HuH-7.5 (cell line): Measurements from ENCODE around the gene TOP2A.
"Not testable (repeated sequence)": the region's sequence is repeated elsewhere in the genome, so short reads cannot be mapped to it uniquely, and the experiment has no call there.

Experiments
- DNase-seq: peaks from one replicate; pipeline ENCODE4 v3.0.0; 2011; ENCODE audit warnings: low spot score

TOP2A gene

DNA sequence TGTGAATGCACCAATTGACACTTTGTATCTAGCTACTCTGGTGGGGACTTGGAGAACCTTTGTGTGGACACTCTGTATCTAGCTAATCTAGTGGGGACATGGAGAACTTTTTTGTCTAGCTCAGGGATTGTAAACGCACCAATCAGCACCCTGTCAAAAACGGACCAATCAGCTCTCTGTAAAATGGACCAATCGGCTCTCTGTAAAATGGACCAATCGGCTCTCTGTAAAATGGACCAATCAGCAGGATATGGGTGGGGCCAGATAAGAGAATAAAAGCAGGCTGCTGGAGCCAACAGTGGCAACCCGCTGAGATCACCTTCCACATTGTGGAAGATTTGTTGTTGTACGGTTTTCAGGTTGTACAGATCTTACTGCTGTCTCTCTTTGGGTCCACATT lies 41.2 kb downstream of the TOP2A start:
- not testable (repeated sequence) for DNase-seq

- DNase-seq = not testable (repeated sequence)
Observed at GRCh38 chr17:40375786-40376185, 41.9 kb downstream of the TOP2A start.

DNA sequence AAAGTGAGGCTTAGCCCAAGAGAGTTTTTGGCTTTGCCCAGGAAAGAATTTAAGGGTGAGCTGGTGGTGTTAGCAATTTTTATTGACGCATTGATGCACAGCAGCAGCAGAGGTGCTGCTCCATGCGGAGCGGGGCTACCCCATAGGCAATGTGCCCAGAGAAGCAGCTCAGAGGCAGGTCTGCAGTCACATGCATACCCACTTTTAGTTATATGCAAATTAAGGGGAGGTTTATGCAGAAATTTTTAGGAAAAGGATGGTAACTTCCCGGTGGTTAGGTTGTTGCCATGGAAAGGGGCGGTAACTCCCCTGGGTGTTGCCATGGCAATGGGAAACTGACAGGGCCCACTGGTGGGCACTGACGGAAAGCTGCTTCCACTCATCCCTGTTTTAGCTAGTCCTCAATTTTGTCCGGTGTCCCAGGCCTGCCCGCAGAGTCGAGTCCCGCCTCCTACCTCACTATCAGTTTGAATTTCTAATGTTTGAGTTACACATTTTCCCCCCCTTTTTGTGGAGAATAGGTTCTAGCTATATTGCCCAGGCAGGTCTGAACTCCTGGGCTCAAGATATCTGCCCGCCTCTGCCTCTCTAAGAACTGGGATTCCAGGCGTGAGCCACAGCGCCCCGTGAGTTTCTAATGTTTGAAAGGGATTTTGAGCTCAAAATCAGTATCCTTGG lies 42.7 kb downstream of the TOP2A start:
- DNase-seq = no peak

DNA sequence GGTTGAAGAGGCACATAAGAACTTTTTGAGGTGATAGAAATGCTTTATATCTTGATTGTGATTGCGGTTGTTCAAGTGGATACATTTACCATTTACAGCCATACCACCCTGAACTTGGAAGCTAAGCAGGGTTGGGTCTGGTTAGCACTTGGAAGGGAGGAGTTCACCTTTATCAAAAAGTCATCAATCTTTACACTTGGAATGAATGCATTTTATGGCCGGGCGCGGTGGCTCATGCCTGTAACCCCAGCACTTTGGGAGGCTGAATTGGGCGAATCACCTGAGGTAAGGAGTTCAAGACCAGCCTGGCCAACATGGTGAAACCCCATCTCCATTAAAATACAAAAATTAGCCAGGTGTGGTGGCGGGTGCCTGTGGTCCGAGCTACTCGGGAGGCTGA lies 43.7 kb downstream of the TOP2A start:
- no peak for DNase-seq

DNA sequence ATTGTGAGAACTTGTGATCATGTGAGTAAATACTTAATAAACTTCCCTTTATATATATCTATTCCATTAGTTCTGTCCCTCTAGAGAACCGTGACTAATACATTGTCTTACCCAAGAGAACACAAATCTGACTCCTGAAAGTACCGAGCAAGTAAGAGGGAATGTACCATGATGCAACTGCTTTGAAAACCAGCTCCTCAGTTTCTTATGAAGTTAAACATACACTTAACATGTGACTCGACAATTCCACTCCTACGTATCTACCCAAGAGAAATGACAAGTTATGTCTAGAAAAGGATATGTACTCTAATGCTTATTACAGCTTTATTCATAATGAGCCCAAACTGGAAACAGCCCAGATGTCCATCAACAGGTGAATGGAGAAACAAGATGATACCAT lies 44.4 kb downstream of the TOP2A start:
- DNase-seq = no peak

DNA sequence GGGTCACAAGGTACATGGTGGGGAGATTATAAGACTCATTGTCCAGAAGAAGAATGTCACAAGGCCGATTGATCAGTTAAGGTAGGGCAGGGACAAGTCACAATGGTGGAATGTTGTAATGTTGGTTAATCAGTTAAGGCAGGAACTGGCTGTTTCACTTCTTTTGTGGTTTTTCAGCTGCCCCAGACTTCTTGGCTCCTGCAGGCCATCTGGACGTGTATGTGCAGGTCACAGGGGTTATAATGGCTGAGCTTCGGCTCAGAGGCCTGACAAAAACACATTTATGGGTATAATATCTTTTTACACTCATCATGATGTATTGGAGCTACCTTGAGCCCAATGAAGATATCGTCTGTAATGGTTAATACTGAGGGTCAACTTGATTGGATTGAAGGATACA lies 45.1 kb downstream of the TOP2A start:
- DNase-seq = not testable (repeated sequence)

DNA sequence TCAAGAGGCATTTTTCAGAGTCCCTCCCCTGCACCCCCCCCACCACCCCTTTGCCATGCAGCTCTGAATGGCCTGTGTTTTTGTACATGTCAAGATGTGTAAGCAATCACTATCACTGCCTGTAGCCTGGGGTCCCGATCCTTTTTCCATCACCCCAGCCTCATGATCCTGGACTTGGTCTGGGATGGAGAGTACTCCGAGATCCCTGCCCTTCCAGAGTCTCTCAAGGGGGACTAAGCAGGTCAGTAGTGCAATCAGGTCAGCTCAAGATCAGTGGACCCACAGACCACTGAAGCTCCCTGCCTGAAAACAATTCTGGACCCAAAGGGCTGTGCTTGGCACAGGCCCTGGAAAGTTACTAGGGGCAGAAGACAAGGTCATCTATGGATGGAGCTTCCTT lies 45.7 kb downstream of the TOP2A start:
- no peak for DNase-seq

- no peak for DNase-seq
Observed at GRCh38 chr17:40371261-40371929, 46.3 kb downstream of the TOP2A start.

GRCh38 chr17:40369923-40370322 lies 47.8 kb downstream of the TOP2A start:
- DNase-seq = no peak

- DNase-seq = not testable (repeated sequence)
Observed at GRCh38 chr17:40367728-40368127, 50.0 kb downstream of the TOP2A start.

GRCh38 chr17:40366861-40367518 lies 50.7 kb downstream of the TOP2A start:
- DNase-seq = no peak

DNA sequence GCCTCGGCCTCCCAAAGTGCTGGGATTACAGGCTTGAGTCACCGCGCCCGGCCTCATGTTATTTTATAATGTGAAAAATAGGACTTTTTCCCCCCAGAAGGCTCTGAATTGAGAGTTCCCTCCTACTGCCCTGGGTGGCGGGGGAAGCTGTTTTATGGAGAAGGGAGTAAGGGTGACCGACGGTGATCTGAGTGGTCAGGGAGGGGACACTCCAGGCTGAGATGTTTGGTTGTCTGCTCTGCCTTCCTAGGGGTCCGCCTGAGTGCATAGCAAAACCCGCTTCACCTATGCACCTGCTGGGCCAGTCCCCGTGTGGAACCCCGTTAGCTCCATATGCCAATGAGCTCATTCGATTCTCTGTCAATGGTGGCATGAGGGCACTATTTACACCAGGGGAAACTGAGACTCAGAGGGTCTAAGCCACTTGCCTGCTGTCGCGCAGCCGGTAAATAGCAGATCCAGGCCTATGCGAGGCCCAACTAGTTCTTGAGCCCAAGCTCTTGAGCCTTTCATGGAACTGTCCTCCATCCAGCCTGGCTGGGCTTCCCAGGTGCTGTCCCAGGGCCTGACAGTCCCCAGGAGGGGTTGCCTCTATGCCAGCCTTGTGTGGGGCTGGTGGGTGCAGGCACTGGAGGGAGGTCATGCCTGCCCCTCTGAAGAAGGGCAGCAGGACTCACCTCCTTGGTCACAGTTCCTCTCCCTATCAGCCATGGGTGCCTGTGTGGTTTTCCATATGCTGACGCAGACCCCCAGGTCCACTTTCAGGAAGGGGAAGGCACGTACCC lies 51.4 kb downstream of the TOP2A start:
- DNase-seq = no peak

DNA sequence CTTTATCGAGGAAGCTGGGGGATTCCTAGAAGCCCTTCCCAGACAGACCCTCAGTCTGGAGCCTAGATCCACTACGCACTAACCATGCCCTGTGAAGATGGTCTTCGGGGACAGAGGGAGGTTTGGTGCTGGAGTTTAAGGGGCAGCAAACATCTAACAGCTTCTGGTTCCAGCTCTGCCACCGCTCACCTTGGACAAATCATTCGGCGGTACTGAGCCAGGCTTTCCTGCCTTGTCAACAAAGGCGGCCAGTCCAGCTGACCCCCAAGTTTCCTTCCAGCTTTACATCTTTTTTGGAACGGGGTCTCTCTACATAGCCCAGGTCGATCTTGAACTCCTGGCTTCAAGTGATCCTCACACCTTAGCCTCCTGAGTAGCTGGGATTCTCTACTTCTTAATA lies 52.8 kb downstream of the TOP2A start:
- DNase-seq = no peak

DNA sequence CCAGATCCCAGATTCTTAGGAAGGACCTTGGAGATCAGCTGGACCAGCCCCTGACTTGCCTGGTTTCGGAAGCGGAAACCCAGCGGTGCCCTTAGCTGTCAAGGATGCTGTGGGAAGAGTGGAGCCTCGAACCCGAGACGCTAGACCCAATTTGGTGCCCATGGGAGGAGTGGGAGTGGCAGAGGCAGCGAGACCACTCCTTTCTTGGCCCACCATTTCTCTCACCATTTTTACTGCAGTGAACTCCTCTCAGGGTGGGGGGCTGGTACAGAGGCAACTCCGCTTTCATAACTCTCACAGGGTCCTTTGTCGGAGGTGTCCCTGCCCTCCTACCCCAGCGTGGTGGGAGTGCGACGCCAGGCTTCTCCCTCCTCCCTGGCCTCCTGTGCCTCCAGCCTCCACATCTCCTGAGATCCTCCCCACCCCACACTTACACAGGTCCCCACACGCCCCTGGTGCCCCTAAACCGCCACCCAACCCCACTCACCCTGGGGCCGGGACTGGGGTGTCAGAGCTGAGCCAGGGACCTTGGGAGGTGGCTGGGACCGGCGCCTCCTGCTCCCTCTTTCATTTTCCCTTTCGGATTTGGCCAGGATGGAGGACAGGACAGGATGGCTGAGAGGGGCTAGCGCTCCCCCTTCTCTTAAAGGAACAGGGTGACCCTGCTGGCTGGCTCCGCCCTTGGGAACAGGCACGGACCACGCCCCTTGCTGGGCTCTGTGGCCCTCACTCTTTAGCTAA lies 53.4 kb downstream of the TOP2A start, which contains the start of gene GJD3:
TSS of gene GJD3 (minus strand) at position 617 of the 741 bp plus-strand sequence. CDS start 922 bp downstream, outside the sequence.
- DNase-seq = no peak

DNA sequence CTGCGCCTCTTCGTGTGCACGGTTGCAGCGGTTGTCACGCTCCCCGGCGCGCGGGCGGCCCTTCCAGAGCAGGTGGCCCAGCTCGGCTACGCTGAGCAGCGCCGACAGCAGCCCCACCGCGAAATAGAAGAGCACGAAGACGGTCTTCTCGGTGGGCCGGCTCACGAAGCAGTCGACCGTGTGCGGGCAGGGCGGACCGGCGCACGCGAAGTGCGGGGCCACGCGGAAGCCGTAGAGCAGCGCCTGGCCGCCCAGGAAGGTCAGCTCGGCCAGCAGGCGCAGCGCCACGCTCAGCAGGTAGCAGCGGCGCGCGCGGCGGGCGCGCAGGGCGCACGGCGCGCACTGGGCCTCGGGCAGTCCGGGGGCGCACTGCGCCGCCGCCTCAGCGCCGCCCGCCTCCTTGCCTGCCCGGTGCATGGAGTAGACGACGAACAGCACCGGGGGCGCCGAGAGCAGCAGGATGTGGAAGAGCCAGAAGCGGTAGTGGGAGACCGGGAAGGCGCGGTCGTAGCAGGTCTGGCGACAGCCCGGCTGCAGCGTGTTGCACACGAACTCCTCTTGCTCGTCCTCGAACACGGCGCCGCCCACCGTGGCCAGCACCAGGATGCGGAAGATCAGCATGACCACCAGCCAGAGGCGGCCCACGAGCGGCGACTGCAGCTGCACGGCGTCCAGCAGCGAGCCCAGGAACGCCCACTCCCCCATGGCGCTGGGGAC lies 54.4 kb downstream of the TOP2A start:
- no peak for DNase-seq

GRCh38 chr17:40362696-40363110 lies 55.0 kb downstream of the TOP2A start:
- peak; percentile 97 for DNase-seq

DNA sequence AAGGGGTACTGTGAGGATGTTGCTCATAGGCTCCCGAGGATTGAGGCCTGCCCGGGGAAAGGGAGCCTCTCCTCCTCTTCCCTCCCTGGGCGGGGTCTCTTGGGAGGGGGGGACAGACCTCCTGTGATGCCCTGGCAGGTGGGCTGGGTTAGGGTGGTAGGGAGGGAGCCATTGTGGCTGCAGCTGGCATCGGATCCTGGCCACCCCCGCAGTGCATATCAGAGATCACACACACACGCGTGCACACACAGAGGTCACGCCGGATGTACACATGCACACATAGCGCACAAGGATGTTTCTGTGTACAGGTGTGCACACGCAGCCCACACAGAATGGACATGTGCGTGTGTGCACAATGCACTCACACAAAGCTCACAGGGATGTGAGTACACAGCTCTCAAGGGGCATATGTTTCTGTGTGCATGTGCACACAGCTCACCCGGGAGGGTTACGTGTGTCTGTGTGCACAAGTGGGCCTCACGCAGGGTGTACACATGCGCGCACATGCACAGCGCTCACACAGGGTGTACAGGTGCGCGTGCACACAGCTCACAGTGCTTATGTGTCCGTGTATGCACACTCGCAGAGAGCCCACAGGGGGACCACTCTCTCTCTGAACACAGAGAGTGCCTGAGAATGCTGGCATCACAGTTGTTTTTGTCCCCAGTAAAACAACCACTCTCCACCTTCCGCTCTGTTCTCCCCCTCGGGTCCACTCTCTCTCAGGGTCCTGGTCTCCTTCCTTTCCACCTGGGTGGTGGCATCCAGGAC lies 55.6 kb downstream of the TOP2A start:
- no peak for DNase-seq

DNA sequence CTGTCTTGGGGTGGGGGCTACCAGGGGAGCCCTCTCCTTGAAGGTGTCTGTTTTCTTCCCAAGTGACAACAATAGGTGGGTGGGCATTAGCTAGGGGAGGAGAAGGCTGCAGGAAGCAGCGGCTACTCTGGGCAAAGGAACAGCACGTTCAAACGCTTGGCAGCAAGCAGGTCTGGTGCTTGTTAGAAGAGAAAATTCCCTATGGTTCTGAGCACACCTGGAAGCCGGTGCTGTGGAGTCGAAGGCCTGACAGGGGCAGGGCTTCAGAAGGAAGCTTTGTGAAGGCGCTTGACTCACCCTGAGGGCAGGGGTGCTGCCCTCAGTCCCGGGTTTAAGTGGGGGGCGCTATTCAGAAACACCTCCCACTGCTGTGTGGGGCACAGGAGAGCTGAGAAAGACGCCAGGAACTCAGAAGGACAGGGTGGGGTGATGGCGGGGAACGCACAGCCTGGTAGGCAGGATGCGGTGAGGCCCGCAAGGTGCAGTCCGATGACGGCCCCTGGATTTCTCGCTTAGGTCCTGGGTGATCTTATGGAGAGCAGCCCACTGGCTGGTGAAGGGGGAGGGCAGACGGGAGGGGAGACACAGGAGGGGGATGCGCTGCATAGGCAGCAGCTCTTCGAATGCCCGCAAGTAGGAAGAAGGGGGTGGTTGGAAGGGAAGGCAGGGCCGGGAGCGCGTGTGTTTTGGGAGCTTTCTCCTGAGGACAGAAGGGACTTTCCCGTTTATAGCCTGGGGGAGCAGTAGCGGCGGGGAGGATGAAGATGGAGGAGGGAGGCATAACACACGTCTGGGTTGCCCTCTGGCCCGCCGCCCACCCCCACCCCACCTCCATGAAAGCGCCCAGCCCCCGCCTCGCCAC lies 56.4 kb downstream of the TOP2A start:
- DNase-seq = no peak

GRCh38 chr17:40360091-40360490 lies 57.6 kb downstream of the TOP2A start:
- no peak for DNase-seq
